CD4-positive, alpha-beta T cell treated with Interleukin-6 for 4 hours (primary cell): Measurements from ENCODE around the gene C2orf81.
"Not testable (repeated sequence)": the region's sequence is repeated elsewhere in the genome, so short reads cannot be mapped to it uniquely, and the experiment has no call there.

ENCODE experiments used
- DNase-seq: peaks from one replicate; pipeline ENCODE4 v3.0.0-alpha.2; 2020; ENCODE audit warnings: mixed read lengths

C2orf81 gene

GRCh38 chr2:74421221-74421870 lies at the start of gene C2orf81, which contains the start of gene WDR54:
C2orf81 (minus strand) TSS chr2:74421619; CDS start chr2:74421560, 59 bp downstream.
WDR54 (plus strand) TSS chr2:74421730; CDS start chr2:74422154, 424 bp downstream.
- peak; percentile 96 for DNase-seq

- not testable (repeated sequence) for DNase-seq
Observed at GRCh38 chr2:74470742-74471141, 49.3 kb upstream of the C2orf81 start.

- no peak for DNase-seq
Observed at GRCh38 chr2:74464406-74464805, 43.0 kb upstream of the C2orf81 start.

GRCh38 chr2:74462786-74463105 lies 41.3 kb upstream of the C2orf81 start:
- no peak for DNase-seq

GRCh38 chr2:74462054-74462785 lies 40.8 kb upstream of the C2orf81 start:
- no peak for DNase-seq

- no peak for DNase-seq
Observed at GRCh38 chr2:74461187-74462053, 40.0 kb upstream of the C2orf81 start.

- DNase-seq, result not testable (repeated sequence)
Observed at GRCh38 chr2:74460187-74460586, 38.8 kb upstream of the C2orf81 start.

GRCh38 chr2:74459503-74460118 lies 38.2 kb upstream of the C2orf81 start:
- DNase-seq, result not testable (repeated sequence)

- DNase-seq, result no peak
Observed at GRCh38 chr2:74458938-74459363, 37.5 kb upstream of the C2orf81 start.

GRCh38 chr2:74458132-74458937 lies 36.9 kb upstream of the C2orf81 start, which contains the start of gene WBP1:
WBP1 (plus strand) TSS chr2:74458438; CDS start chr2:74458603, 165 bp downstream.
- peak; percentile 99 for DNase-seq

GRCh38 chr2:74457549-74458131 lies 36.2 kb upstream of the C2orf81 start:
- DNase-seq, result peak; percentile 87

- DNase-seq, result no peak
Observed at GRCh38 chr2:74457129-74457548, 35.7 kb upstream of the C2orf81 start.

- peak; percentile 97 for DNase-seq
Observed at GRCh38 chr2:74454654-74455511, 33.5 kb upstream of the C2orf81 start, which contains the start of gene INO80B. INO80B (plus strand) TSS chr2:74455087; CDS start chr2:74455117, 30 bp downstream.

- no peak for DNase-seq
Observed at GRCh38 chr2:74450570-74451190, 29.3 kb upstream of the C2orf81 start.

GRCh38 chr2:74448771-74449170 lies 27.4 kb upstream of the C2orf81 start:
- no peak for DNase-seq

GRCh38 chr2:74447230-74447999 lies 26.0 kb upstream of the C2orf81 start:
- DNase-seq, result no peak

GRCh38 chr2:74444498-74445318 lies 23.3 kb upstream of the C2orf81 start:
- DNase-seq, result no peak
